Caco-2 (cell line): Measurements from ENCODE around the gene CHRD. TPM values are rescaled to one million over a fixed set of nuclear protein-coding genes. Genes with fewer than 3 reads are reported as not detected.

Source experiments
- BruUV-seq: library from RNA; stranded (reverse); fragments of 400-500 nt; replicated peaks from 2 replicates; lab custom pipeline; 2021; lab: Mats Ljungman, UMichigan
- CTCF ChIA-PET: fragments of 300-600 bp; sonication (Branson Sonifier 250); formaldehyde crosslinking; loops from one replicate; lab custom pipeline; 2022; ENCODE audit warnings: antibody characterized with exemption; lab: Charles Lee
- POLR2A ChIA-PET: fragments of 300-600 bp; sonication (Branson Sonifier 250); formaldehyde crosslinking; loops from one replicate; lab custom pipeline; 2022; ENCODE audit warnings: antibody characterized with exemption; lab: Charles Lee
- DNase-seq, 2 experiments: peaks; one replicate each; pipeline versions ENCODE4 v3.0.0 to v3.0.0-alpha.2; 2020 to 2022
- H3K27me3 ChIP-seq: replicated peaks from 2 replicates; pipeline ENCODE4 v1.6.0; 2011; ENCODE audit warnings: low read length; ENCODE audit not compliant: control insufficient read depth, insufficient read depth
- H3K36me3 ChIP-seq: 2 replicates; pipeline ENCODE4 v1.5.1; 2011; ENCODE audit warnings: low read length; ENCODE audit not compliant: control insufficient read depth, insufficient read depth
- H3K4me1 ChIP-seq: fragments of 250-450 bp; sonication (Bioruptor Pico); 2 replicates; pipeline ENCODE4 v1.5.1; 2020; ENCODE audit warnings: mild to moderate bottlenecking
- H3K4me3 ChIP-seq: 2 replicates; pipeline ENCODE4 v1.5.1; 2011; ENCODE audit warnings: low read depth, mild to moderate bottlenecking, control low read depth, low read length
- H3K9me3 ChIP-seq: fragments of 250-450 bp; sonication (Bioruptor Pico); 2 replicates; pipeline ENCODE4 v1.5.1; 2020; ENCODE audit warnings: mild to moderate bottlenecking, moderate library complexity
- H3K27ac Mint-ChIP-seq: one replicate; pipeline ENCODE4 v1.8.0; 2022; ENCODE audit warnings: mixed read lengths; ENCODE audit not compliant: unreplicated experiment
- H3K27me3 Mint-ChIP-seq: one replicate; pipeline ENCODE4 v1.8.0; 2022; ENCODE audit warnings: mixed read lengths; ENCODE audit not compliant: insufficient read depth, unreplicated experiment
- H3K36me3 Mint-ChIP-seq: one replicate; pipeline ENCODE4 v1.8.0; 2022; ENCODE audit warnings: mild to moderate bottlenecking, mixed read lengths; ENCODE audit not compliant: insufficient read depth, unreplicated experiment
- H3K4me1 Mint-ChIP-seq: one replicate; pipeline ENCODE4 v1.8.0; 2022; ENCODE audit warnings: low read depth, mixed read lengths; ENCODE audit not compliant: unreplicated experiment
- H3K4me3 Mint-ChIP-seq: one replicate; pipeline ENCODE4 v1.8.0; 2022; ENCODE audit warnings: mild to moderate bottlenecking, moderate library complexity, mixed read lengths; ENCODE audit not compliant: unreplicated experiment
- H3K9me3 Mint-ChIP-seq: one replicate; pipeline ENCODE4 v1.8.0; 2022; ENCODE audit warnings: mixed read lengths; ENCODE audit not compliant: unreplicated experiment
- CTCF ChIP-seq, 2 experiments: fragments of 200-600 bp in 1 of 2; IDR thresholded peaks; 1 replicate in 1 of 2; 2 replicates in 1 of 2; pipeline versions ENCODE4 v1.5.1 to v1.8.0; 2011 to 2022; ENCODE audit warnings: antibody characterized with exemption in 1 of 2, control low read depth in 1 of 2, inconsistent platforms in 1 of 2, low read depth in 1 of 2, low read length in 1 of 2, mild to moderate bottlenecking in 1 of 2, moderate library complexity in 1 of 2; ENCODE audit not compliant: insufficient read depth in 1 of 2, severe bottlenecking in 1 of 2, unreplicated experiment in 1 of 2
- intact Hi-C: fragments of 100-400 bp; cut with micrococcal nuclease; formaldehyde crosslinking; loops from one replicate; pipeline ENCODE4 v1.10.0; 2022; ENCODE audit not compliant: unreplicated experiment
- total RNA-seq: library from RNA; stranded (reverse); gene quantifications from 2 replicates; pipeline ENCODE4 v1.2.3, GENCODE V29; 2022

The CHRD gene
- total RNA-seq, 1 experiment from 2014 or later, result 6.4 TPM

DNA sequence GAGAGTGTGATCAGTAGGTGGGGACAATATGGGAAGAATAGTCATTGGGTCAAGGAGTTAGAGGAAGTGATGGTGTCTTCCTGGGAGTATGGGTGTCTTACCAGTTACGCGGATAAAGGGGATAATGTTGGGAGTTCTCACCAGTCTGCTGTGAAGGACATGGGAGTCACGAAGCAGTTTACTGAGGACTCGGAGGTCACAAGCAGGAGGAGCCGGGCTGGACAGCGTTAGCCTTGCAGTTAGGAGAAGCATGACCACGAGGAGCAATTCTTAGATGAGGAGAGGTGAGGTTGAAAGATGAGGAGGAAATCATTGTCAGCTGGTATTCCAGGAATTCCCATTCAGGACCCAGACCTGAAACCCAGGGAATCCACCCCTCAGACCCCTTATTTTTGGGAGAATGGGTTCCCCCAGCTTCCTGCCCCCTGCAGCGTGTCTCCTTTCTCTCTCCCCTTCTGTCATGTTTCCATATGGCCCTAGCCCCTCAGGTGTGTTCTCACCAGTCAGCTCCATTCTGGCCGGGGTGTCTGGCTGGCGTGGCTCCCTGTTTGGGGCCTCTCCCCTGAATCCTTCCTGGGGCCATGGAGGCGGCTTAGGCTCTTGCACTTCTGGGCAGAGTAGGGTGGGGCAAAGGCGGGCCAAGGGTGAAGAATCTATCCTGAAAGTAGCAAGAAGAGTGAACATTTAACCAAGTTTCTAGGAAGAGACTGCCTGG, 4.0 kb upstream of the CHRD start:
- H3K27me3 ChIP-seq, result no peaks in the 10 kb centered on the region
- H3K4me3 ChIP-seq, result no peak overlapping the region
- no peaks in the 10 kb centered on the region; the same call in 1 of the 2 replicates for H3K36me3 ChIP-seq
- no peaks in the 10 kb centered on the region for H3K9me3 ChIP-seq
- Mint-ChIP-seq H3K27me3 (no peaks in the 10 kb centered on the region), H3K4me1 (peaks cover 18% of the 10 kb centered on the region), H3K4me3 (no peak overlapping the region), H3K27ac (no peak overlapping the region), H3K9me3 (no peaks in the 10 kb centered on the region), H3K36me3 (no peaks in the 10 kb centered on the region)
- BruUV-seq, result no TSS peak
- TF ChIP-seq CTCF (IDR thresholded peaks at IDR 0.05; ENCODE audit: insufficient read depth in 1 of 2, low read depth in 1 of 2, low read length in 1 of 2, severe bottlenecking in 1 of 2, unreplicated experiment in 1 of 2), result no peak
- H3K4me1 ChIP-seq, result peaks cover 22% of the 10 kb centered on the region
- no peak for DNase-seq
- CTCF ChIA-PET, result interaction anchor here (0.6 kb wide), 1 partner anchor 10 kb away, joined by 3 read pairs; no protein-coding TSS in a partner anchor
- POLR2A ChIA-PET, result no interaction called here
- intact Hi-C loops, result no loop called here

DNA sequence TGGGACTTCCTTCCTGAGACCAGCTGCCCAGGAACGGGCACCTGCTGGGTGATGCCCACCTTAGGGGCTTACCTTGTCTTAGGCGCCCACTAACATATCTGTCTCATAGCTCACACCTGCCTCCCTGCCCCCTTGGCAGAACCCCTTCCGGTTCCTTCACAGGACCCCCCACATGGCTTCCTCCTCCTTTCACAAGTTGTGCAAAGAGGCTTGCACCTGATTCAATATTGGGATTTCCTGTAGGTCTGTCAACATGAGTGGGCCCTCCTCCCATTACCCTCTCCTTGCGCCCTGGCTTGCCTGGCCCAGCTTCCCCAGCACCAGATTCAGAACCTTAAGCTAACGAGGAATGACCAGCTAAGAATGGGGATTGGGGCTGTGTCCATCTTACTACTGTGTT, 2.5 kb upstream of the CHRD start:
- intact Hi-C loops, result no loop called here
- Histone ChIP-seq H3K27me3 (no peaks in the 10 kb centered on the region), H3K4me3 (0 out of 2 replicates have a peak overlapping the region, but pooled peaks have one; percentile 5), H3K4me1 (peaks cover 22% of the 10 kb centered on the region), H3K36me3 (no peaks in the 10 kb centered on the region; the same call in 1 of the 2 replicates), H3K9me3 (no peaks in the 10 kb centered on the region)
- H3K27me3 Mint-ChIP-seq, result no peaks in the 10 kb centered on the region
- no peaks in the 10 kb centered on the region for H3K9me3 Mint-ChIP-seq
- peak overlapping the region; percentile 32 for H3K4me3 Mint-ChIP-seq
- H3K36me3 Mint-ChIP-seq, result no peaks in the 10 kb centered on the region
- no peak for TF ChIP-seq CTCF (IDR thresholded peaks at IDR 0.05; ENCODE audit: insufficient read depth in 1 of 2, low read depth in 1 of 2, low read length in 1 of 2, severe bottlenecking in 1 of 2, unreplicated experiment in 1 of 2)
- CTCF ChIA-PET, result no interaction called here
- H3K27ac Mint-ChIP-seq, result no peak overlapping the region
- peaks cover 11% of the 10 kb centered on the region for H3K4me1 Mint-ChIP-seq
- no TSS peak for BruUV-seq
- POLR2A ChIA-PET, result no interaction called here
- no peak for DNase-seq

DNA sequence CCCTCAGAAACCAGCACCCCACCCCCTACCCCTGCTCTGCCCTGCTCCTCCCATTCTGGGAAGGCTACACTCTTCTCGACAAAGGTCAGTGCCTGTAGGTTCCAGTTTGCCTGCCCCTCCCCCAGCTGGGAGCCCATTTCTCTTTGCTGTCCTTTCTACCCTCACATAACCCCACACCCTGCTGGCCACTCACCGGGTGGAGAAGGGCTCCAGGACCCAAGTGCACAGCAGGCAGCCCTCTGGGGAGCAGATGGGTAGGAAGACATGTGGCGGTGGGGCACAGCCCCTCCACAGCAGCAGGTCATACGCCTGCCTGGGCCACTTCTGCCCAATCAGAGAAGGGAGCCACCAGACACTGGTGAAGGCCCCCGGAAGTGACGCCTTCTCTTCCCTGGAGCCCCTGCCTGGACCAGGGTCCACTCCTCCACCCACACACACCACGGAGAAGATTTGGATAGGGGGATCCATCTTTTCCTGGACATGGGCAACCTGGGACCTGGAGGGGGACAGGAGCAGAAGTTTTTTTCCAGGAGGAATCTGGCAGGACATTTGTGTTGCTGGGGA, 1.9 kb upstream of the CHRD start, which contains the start of gene THPO:
TSS of gene THPO (minus strand) at position 326 of the 564 bp plus-strand sequence. CDS start 1,948 bp downstream, outside the sequence.
- H3K4me1 ChIP-seq, result peaks cover 22% of the 10 kb centered on the region
- no peaks in the 10 kb centered on the region for H3K27me3 ChIP-seq
- 0 out of 2 replicates have a peak within 1 kb of the TSS, but pooled peaks have one; percentile 5 for H3K4me3 ChIP-seq
- CTCF ChIA-PET, result no interaction called here
- intact Hi-C loops, result no loop called here
- peak in 1 of 2 experiments; percentile 49 for DNase-seq
- Mint-ChIP-seq H3K4me1 (peaks cover 11% of the 10 kb centered on the region), H3K27me3 (no peaks in the 10 kb centered on the region), H3K9me3 (no peaks in the 10 kb centered on the region), H3K27ac (no peak within 1 kb of the TSS), H3K36me3 (no peaks in the 10 kb centered on the region), H3K4me3 (peak within 1 kb of the TSS; percentile 69)
- no peaks in the 10 kb centered on the region for H3K9me3 ChIP-seq
- no peak for TF ChIP-seq CTCF (IDR thresholded peaks at IDR 0.05; ENCODE audit: insufficient read depth in 1 of 2, low read depth in 1 of 2, low read length in 1 of 2, severe bottlenecking in 1 of 2, unreplicated experiment in 1 of 2)
- POLR2A ChIA-PET, result no interaction called here
- H3K36me3 ChIP-seq, result no peaks in the 10 kb centered on the region; the same call in 1 of the 2 replicates
- no TSS peak for BruUV-seq
